Measurements from ENCODE around the gene ADAT3. TPM values are rescaled to one million over a fixed set of nuclear protein-coding genes. Genes with fewer than 3 reads are reported as not detected.

Gene ADAT3
- total RNA-seq, 1 donor from 2014 or later: 6.3 TPM

GRCh38 chr19:1913781-1914577 is 8.8 kb downstream of the ADAT3 start:
- no peak for DNase-seq
- peaks cover 28% of the 10 kb centered on the region for H3K36me3 ChIP-seq
- intact Hi-C loops (cut with DNase I): loop anchor here (10.0 kb wide), 1 partner anchor 161 kb away; no protein-coding TSS in a partner anchor
- no peak for ATAC-seq
- peaks cover 14% of the 10 kb centered on the region for H3K4me1 ChIP-seq
- no peak overlapping the region for H3K4me3 ChIP-seq
- H3K9me3 ChIP-seq: no peaks in the 10 kb centered on the region
- H3K27ac ChIP-seq: no peak overlapping the region
- TF ChIP-seq CTCF (IDR thresholded peaks at IDR 0.05): no peak
- H3K27me3 ChIP-seq: no peaks in the 10 kb centered on the region

- H3K27me3 ChIP-seq: no peaks in the 10 kb centered on the region
- no peak for ATAC-seq
- no peak overlapping the region for H3K4me3 ChIP-seq
- no peak for DNase-seq
- no peaks in the 10 kb centered on the region for H3K9me3 ChIP-seq
- no peak overlapping the region for H3K27ac ChIP-seq
- TF ChIP-seq CTCF (IDR thresholded peaks at IDR 0.05): no peak
- peaks cover 37% of the 10 kb centered on the region for H3K36me3 ChIP-seq
- peaks cover 5% of the 10 kb centered on the region for H3K4me1 ChIP-seq
- intact Hi-C loops (cut with DNase I): loop anchor here (10.0 kb wide), 1 partner anchor 160 kb away; no protein-coding TSS in a partner anchor
Observed at GRCh38 chr19:1914826-1915341, 9.7 kb downstream of the ADAT3 start.

- H3K9me3 ChIP-seq: no peaks in the 10 kb centered on the region
- H3K27ac ChIP-seq: no peak overlapping the region
- no peaks in the 10 kb centered on the region for H3K27me3 ChIP-seq
- peaks cover 51% of the 10 kb centered on the region for H3K36me3 ChIP-seq
- no peak for DNase-seq
- no peak overlapping the region for H3K4me3 ChIP-seq
- no peak for ATAC-seq
- no peak for TF ChIP-seq CTCF (IDR thresholded peaks at IDR 0.05)
- H3K4me1 ChIP-seq: no peaks in the 10 kb centered on the region
- intact Hi-C loops (cut with DNase I): loop anchor here (10.0 kb wide), 1 partner anchor 158 kb away; no protein-coding TSS in a partner anchor
Observed at GRCh38 chr19:1917146-1917545, 11.9 kb downstream of the ADAT3 start.

GRCh38 chr19:1917926-1918325 is 12.7 kb downstream of the ADAT3 start:
- DNase-seq (no peak), ATAC-seq (no peak)
- intact Hi-C loops (cut with DNase I): loop anchor here (10.0 kb wide), 1 partner anchor 157 kb away; no protein-coding TSS in a partner anchor
- Histone ChIP-seq H3K36me3 (peaks cover 48% of the 10 kb centered on the region), H3K9me3 (no peaks in the 10 kb centered on the region), H3K4me3 (no peak overlapping the region), H3K27me3 (no peaks in the 10 kb centered on the region), H3K27ac (no peak overlapping the region), H3K4me1 (no peaks in the 10 kb centered on the region)
- TF ChIP-seq CTCF (IDR thresholded peaks at IDR 0.05): no peak

- no peaks in the 10 kb centered on the region for H3K27me3 ChIP-seq
- intact Hi-C loops (cut with DNase I): loop anchor here (10.0 kb wide), 1 partner anchor 156 kb away; no protein-coding TSS in a partner anchor
- TF ChIP-seq CTCF (IDR thresholded peaks at IDR 0.05): no peak
- H3K9me3 ChIP-seq: no peaks in the 10 kb centered on the region
- H3K27ac ChIP-seq: no peak overlapping the region
- no peak overlapping the region for H3K4me3 ChIP-seq
- peaks cover 47% of the 10 kb centered on the region for H3K36me3 ChIP-seq
- ATAC-seq: no peak
- DNase-seq: no peak
- no peaks in the 10 kb centered on the region for H3K4me1 ChIP-seq
Observed at GRCh38 chr19:1918975-1919374, 13.8 kb downstream of the ADAT3 start.

Data from upper lobe of right lung (tissue), 1 donor.